LNCAP (cell line): ENCODE results near the gene DGCR2.

Source experiments
- CTCF ChIP-seq: fragments of 450-650 bp; IDR thresholded peaks from 2 replicates; pipeline ENCODE4 v1.5.1; 2017; ENCODE audit warnings: mild to moderate bottlenecking

The DGCR2 gene

DNA sequence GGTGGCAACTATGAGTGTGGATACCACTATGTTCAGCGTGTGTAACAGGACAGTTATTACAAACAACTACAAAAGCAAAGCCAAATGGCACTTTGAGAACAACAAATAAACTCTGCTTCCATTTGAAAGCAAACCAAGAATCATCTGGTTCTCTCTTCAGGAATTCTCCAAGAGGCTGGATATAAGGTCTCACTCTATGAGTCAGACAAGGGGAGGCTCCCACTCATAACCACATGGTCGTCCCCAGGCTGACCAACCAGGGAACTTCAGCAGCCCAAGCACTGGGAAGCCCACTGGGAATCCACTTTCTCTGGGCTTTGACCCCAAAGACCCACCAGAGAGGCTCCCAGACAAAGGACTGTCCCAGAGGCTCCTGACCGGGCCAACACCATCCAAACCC, 35.3 kb downstream of the DGCR2 start:
- TF ChIP-seq CTCF = no peak

DNA sequence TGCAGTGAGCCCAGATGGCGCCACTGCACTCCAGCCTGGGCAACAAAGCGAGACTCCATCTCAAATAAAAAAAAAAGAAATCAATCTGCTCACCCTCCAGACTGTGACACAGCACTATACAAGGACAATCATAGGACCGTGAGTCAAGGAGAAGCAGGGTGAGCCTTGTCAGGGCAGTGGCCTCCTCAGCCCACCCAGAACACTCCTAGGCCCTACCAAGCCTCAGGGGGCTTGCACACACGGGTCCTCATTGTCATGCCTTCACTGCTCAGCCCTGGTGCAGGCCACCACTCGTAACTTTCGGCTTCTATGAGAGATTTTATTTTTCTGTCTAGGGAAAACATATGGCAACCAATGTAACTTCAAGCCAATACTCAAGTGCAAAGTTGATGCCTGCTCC, 35.8 kb downstream of the DGCR2 start:
- no peak for TF ChIP-seq CTCF

GRCh38 chr22:19085233-19085718, 36.9 kb downstream of the DGCR2 start:
- peak; percentile 51; the same call in 1 of the 2 replicates for TF ChIP-seq CTCF

- no peak for TF ChIP-seq CTCF
Measured at GRCh38 chr22:19082793-19083192, 39.4 kb downstream of the DGCR2 start.

- no peak for TF ChIP-seq CTCF
Measured at GRCh38 chr22:19082101-19082500, 40.1 kb downstream of the DGCR2 start.

- no peak for TF ChIP-seq CTCF
Measured at GRCh38 chr22:19081351-19081750, 40.9 kb downstream of the DGCR2 start.

GRCh38 chr22:19080853-19081252, 41.4 kb downstream of the DGCR2 start:
- no peak for TF ChIP-seq CTCF

DNA sequence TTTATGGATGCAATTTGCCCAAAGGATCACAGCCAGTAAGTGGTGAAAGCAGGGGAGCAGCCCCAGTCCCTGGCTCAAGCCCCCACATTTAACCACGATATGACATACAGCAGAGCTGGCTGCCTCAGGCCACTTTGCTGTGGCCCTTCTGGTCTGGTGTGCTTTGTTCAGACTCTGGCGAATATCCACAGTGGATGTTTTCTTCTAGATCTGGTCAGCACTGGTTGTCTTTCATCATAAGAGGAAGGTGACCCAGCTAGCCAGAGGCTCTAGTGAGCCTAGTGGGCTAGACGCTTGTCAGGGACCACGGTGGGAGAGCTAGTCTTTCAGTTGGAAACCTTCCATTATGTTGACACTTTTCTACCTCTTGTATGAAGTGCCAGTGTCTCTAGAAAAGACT, 42.5 kb downstream of the DGCR2 start:
- no peak for TF ChIP-seq CTCF
